Pulmonary artery endothelial cell (primary cell): ENCODE data around the gene BHLHA15. TPM values are rescaled to one million over a fixed set of nuclear protein-coding genes. Genes with fewer than 3 reads are reported as not detected.

ENCODE experiments used
- DNase-seq: peaks from one replicate; pipeline ENCODE4 v3.0.0-alpha.2; 2011; ENCODE audit warnings: low read depth, low spot score
- total RNA-seq: library from RNA; depleted of rRNA; stranded (reverse); fragments of >200 nt; gene quantifications from 2 replicates; pipeline ENCODE4 v1.2.3, GENCODE V29; 2014

BHLHA15 gene
- total RNA-seq, result 1.5 and 1.8 TPM in 2 replicates

GRCh38 chr7:98211221-98211675 is at the start of gene BHLHA15:
TSS of gene BHLHA15 (plus strand) at chr7:98211439. CDS start at chr7:98212310, 871 bp downstream.
- no peak for DNase-seq

DNA sequence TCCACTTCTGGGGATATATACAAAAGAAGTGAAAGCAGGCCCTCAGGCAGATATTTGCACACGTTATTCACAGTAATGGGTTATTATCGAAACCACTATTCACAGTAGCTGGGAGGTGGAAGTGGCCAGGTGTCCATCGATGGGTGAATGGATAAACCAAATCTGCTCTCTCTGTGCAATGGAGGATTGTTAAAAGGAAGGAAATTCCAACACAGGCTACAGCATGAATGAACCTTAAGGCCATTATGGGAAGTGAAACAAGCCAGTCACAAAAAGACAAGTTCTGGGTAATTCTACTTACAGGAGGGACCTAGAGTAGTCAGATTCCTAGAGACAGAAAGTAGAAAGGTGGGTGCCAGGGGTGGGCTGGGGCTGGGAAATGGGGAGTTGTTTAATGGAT is 48.5 kb upstream of the BHLHA15 start:
- no peak for DNase-seq

GRCh38 chr7:98163269-98163668 is 48.0 kb upstream of the BHLHA15 start:
- no peak for DNase-seq

DNA sequence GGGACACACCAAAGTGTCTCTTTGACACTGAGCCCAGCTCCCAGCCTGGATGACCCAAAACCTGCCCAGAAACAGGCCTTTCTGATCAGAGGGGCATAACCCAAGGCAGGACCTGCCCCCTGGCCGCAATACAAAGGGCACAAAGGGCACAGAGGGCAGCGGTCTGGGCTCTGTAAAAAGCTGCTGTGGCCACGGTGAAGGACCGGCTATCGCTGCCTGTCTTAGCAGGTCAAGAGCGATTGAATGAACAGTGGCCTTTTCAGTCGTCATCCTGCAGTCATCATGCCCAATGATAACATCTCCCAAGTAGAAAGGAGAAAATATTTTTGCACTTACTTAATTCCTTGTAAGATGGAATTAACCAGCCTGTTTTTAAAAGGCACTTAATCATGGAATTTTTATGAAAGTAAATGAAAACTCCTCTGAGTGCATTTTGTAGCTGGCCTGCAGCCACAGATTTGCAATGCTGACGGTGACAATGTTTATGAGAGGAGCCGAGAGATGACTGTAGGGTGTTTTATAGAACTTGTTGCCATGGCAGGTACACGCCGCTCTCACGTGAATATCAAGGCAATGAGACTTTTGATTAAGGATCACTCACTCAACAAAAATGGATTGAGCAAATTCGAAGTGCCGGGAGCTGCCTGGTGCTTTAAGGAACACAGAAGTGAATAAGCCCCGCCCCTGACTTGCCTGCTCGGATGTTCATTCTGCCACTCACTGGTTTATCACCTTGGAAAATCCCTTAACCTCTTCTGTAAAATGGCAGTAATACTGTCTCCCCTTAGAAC is 47.3 kb upstream of the BHLHA15 start:
- DNase-seq, result no peak

GRCh38 chr7:98165827-98166667 is 45.2 kb upstream of the BHLHA15 start:
- no peak for DNase-seq

- no peak for DNase-seq
These were observed 44.6 kb upstream of the BHLHA15 start for GRCh38 chr7:98166668-98166970.

DNA sequence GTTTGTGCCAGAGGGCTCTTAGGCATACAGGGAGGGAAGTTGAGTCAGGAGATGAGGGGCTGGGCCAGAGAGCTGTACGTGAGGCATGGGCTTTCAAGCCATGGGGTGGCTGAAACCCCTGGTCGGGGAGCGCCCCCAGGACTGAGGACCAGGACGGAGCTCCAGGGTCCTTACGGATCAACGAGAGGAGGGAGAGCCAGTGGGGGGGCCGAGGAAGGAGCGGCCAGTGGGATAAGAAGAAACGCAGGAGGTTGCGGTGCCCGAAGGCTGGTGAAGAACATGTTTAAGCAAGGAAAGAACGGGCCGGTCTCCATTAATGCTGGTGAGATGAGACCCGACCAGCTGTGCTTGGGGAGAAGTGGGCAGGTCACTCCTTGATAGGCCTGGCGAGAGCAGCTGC is 43.6 kb upstream of the BHLHA15 start:
- DNase-seq, result no peak

DNA sequence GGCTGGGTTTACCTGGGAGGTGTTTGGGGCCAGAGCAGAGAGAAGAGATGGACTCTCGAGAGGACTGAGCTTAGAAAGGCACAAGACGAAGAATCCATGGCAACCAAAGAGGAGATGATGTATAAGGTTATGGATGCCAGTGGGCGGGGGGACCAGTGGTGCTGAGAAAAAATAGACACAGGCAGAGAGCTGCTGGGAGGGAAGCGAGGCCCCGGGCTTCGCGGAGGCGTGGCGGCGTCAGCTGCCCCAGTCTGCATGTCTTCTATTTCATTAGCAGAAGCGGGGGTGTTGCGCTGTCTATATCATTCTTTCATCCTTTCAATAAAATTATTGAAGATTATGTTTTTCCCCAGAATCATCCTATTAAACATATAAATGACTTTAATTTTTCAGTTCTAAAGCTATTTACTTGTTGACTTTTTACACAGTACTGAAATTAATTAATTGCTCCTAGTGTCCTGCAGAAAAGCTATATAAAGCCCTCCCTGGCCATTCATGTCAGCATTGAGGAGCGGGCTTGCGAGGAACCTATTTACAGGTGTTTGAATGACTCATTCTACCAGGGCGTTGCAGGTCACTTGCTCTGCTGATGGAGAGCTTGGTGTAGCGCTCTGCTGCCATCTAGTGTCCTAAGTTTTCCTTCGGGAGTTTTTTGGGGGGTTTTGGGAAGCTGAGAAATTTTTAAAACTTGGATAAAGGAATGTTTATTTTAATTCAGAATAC is 42.9 kb upstream of the BHLHA15 start:
- no peak for DNase-seq

DNA sequence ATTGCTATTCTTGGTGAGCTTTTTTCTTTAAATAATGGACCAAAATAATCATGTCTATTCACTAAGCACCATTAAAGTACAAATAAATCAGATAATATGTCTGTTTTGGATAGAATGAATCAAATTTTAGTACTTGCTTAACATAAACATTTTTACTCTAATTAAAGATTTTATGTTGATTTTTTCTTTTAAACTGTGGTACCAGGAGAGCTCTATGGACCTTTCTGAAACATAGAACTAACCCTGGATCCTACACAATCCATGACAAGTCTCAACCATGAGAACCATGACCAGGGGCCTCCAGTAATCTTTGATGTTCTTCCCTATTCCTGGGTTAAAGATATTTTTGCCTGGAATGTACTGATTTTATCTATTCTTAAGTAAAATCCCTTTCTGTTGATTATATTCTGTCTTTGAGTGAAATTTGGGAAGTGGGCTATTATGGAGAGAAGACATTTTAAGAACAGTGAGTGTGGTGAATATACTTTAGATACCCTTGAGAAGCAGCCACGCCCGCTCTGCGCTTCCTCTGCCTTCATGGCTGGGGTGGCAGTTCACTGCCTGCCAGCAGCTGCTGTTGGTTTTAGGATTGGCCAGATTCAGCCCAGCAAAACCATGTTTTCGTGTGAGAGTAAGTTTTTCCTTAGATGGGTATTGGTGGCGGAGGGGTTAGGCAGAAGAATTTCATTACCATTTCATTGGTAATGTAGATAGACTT is 42.2 kb upstream of the BHLHA15 start:
- DNase-seq, result no peak

DNA sequence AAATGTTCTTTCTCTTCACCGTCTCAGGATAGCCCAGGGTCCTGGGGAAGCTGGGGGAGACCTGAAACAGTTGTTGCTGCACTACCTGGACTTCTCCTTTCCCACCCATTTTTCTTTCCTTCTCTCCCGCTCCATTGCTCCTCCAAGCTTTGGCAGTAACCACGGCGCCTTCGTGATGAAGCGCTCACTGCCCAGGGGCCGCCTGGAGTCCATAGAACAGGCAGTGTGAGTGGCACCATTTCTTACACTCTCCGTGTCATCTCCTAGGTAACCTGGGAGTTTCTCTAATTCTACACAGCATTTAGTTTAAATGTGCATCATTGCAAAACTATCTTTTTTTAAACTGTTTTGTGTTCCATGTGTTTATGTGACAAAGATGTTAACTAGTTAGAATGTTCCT is 40.3 kb upstream of the BHLHA15 start:
- DNase-seq, result no peak

DNA sequence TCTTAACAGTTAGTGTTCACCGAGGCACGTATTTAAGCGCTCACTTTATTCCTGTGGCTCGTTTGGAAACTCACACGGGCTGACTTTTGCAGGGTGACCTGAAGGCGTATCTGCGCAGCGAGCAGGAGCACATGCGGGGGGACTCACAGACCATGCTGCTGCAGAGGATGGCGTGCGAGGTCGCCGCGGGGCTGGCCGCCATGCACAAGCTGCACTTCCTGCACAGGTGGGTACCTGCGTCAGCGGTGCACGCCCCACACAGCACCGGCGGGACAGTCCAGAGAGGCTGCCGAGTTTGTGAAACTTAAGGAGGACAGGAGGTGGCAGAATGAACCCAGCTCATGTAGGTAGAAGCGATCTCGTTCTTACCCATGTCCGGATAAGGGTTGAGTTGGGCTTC is 39.8 kb upstream of the BHLHA15 start:
- no peak for DNase-seq

GRCh38 chr7:98174334-98175259 is 36.6 kb upstream of the BHLHA15 start:
- no peak for DNase-seq

DNA sequence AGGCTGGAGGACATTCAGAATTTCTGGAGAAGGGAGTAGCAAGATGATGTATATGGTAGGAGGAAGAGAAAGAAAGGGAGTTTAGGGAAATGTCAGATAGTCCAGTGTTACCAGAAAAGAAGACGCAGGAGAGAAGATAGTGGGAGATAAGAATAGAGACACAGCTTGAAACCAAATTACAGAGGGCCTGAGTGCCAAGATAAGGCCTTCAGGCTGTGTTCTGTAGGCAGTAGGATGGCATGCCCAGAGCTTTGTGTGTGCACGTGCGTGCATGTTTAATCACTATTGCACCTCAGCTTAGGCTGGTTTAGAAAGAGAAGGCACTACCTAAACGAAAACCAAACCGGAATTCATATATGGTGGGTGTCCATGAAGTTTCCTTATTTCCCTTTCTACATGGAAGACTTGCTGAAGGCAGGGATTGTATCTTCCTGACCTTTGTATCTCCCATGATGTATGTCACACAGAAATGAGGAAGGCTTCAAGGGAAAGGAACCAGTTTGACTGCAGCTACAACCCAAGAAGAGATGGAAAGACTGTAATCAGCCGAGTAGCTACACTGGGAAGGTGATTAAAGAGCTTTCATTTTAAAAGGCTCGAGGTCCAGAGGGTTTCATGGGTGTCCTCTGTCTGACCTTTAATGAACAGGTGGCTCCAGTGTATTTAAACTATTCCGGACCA is 35.8 kb upstream of the BHLHA15 start:
- DNase-seq, result no peak

DNA sequence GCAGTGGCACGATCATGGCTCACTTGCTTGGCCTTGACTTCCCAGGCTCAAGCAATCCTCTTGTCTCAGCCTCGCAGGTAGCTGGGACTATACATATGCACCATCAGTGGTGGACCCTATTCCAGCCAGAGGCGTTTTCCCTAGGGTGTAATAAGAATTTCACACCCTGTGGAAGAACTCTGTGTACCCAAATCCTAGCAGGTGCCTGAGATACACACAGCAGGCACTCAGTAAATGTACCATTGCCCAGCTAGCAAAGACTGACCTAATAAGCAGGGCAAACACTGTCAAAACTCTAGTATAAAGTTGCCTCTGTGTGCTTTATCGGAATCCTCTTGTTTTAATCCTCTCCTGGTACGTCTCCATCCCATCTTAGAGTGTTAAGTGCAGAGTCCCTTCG is 33.7 kb upstream of the BHLHA15 start:
- DNase-seq, result no peak

- DNase-seq, result no peak
These were observed 32.9 kb upstream of the BHLHA15 start for GRCh38 chr7:98178321-98178720.

GRCh38 chr7:98178762-98179490 is 32.3 kb upstream of the BHLHA15 start:
- DNase-seq, result no peak

- DNase-seq, result no peak
These were observed 30.5 kb upstream of the BHLHA15 start for GRCh38 chr7:98180751-98181150.

DNA sequence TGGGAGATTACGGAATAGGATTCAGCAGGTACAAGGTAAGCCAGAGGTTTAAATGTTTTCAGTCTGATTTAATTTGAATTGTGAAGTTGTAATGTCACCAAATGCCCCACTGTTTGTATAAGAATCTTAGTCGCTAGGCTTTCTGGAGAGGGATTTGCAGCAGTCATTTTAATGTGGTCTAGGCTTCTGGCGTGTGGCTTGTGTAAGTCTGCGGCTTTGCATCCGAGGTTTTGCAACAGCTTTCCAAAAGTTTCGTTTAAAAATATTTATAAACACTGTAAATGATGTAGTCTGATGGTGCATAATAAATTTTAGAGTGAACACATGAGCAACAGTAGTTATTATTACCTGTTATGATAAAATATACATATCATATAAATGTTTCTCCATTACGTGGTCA is 26.1 kb upstream of the BHLHA15 start:
- no peak for DNase-seq
